K562 (cell line): ENCODE results near the gene SQOR. TPM values are rescaled to one million over a fixed set of nuclear protein-coding genes. Genes with fewer than 3 reads are reported as not detected.
A peak's percentile ranks its signal among the peaks of the same experiment; 100 is the strongest.

Source experiments
- ATAC-seq: fragments of 200-7000 bp; cut with Tn5 transposase; 3 replicates; pipeline ENCODE4 v1.9.1; 2020; ENCODE audit warnings: moderate library complexity
- BruUV-seq: library from RNA; stranded (reverse); fragments of 400-500 nt; replicated peaks from 2 replicates; lab custom pipeline; 2021; lab: Mats Ljungman, UMichigan
- CTCF ChIA-PET: fragments of 300-600 bp; formaldehyde crosslinking; extraction: SDS; loops from one replicate; lab custom pipeline; 2021; ENCODE audit warnings: low intra/inter-chr PET ratio; lab: Yijun Ruan, JAX
- POLR2A ChIA-PET: fragments of 300-600, 350-650 bp; sonication (Branson Sonifier 250); formaldehyde crosslinking; extraction: SDS; loops from one replicate; lab custom pipeline; 2021; ENCODE audit warnings: antibody characterized with exemption, inconsistent platforms; lab: Yijun Ruan, JAX
- DNase-seq, 4 experiments: peaks; one replicate each; pipeline versions ENCODE4 v3.0.0 to v3.0.0-alpha.2; 2011 to 2018; ENCODE audit warnings: low spot score in 3 of 4, mixed read lengths in 3 of 4; ENCODE audit errors: extremely low read depth in 1 of 4
- FAIRE-seq: peaks from 2 replicates; lab custom pipeline; 2011; peaks lifted over from hg19 to GRCh38; lab: Jason Lieb, UNC
- H2AFZ ChIP-seq: 2 replicates; pipeline ENCODE4 v1.6.0; 2011; ENCODE audit warnings: low read depth, low read length, control low read depth, inconsistent platforms
- H3K27ac ChIP-seq: fragments of 200-600 bp; 3 replicates; pipeline ENCODE4 v1.8.0; 2011; ENCODE audit warnings: low read depth, mild to moderate bottlenecking, control low read depth, inconsistent platforms, low read length, moderate library complexity, mixed read lengths; ENCODE audit errors: extremely low read depth
- H3K27me3 ChIP-seq, 2 experiments: fragments of 300-600 bp in 1 of 2; 2 replicates in 1 of 2; 3 replicates in 1 of 2; pipeline versions ENCODE4 v1.6.0 to v1.8.0; 2011; ENCODE audit warnings: inconsistent platforms in 2 of 2, low read length in 2 of 2, mild to moderate bottlenecking in 1 of 2, mixed read lengths in 1 of 2, moderate library complexity in 1 of 2; ENCODE audit not compliant: control insufficient read depth in 2 of 2, insufficient read depth in 2 of 2
- H3K36me3 ChIP-seq: fragments of 300-600 bp; 3 replicates; pipeline ENCODE4 v1.8.0; 2011; ENCODE audit warnings: mild to moderate bottlenecking, low read length, inconsistent platforms; ENCODE audit not compliant: control insufficient read depth, insufficient read depth
- H3K4me1 ChIP-seq, 2 experiments: fragments of 200-600 bp in 1 of 2; replicated peaks in 1 of 2; 2 replicates in 1 of 2; 3 replicates in 1 of 2; pipeline versions ENCODE4 v1.5.1 to v1.8.0; 2011; ENCODE audit warnings: inconsistent platforms in 2 of 2, low read length in 2 of 2, mild to moderate bottlenecking in 1 of 2, mixed read lengths in 1 of 2, moderate library complexity in 1 of 2; ENCODE audit not compliant: control insufficient read depth in 2 of 2, insufficient read depth in 2 of 2
- H3K4me2 ChIP-seq: 2 replicates; pipeline ENCODE4 v1.6.1; 2011; ENCODE audit warnings: low read length, control low read depth, inconsistent platforms, mixed read lengths; ENCODE audit not compliant: insufficient read depth
- H3K4me3 ChIP-seq: fragments of 200-600 bp; sonication (generic), shearing (Covaris generic); 2 replicates; pipeline ENCODE4 v1.5.1; 2016; ENCODE audit warnings: control low read depth, inconsistent platforms
- H3K79me2 ChIP-seq: fragments of 200-600 bp; 3 replicates; pipeline ENCODE4 v1.8.0; 2011; ENCODE audit warnings: low read length, inconsistent platforms; ENCODE audit not compliant: control insufficient read depth, insufficient read depth
- H3K9ac ChIP-seq, 2 experiments: 2 replicates each; pipeline versions ENCODE4 v1.6.0 to v1.6.1; 2011; ENCODE audit warnings: low read depth in 2 of 2, low read length in 2 of 2, control low read depth in 1 of 2, inconsistent platforms in 1 of 2, mild to moderate bottlenecking in 1 of 2, mixed read lengths in 1 of 2; ENCODE audit not compliant: insufficient read depth in 1 of 2
- H3K9me1 ChIP-seq: one replicate; pipeline ENCODE4 v1.6.0; 2011; ENCODE audit warnings: inconsistent platforms, mild to moderate bottlenecking, low read length, moderate library complexity; ENCODE audit not compliant: control insufficient read depth, insufficient read depth
- H3K9me3 ChIP-seq: replicated peaks from 2 replicates; pipeline ENCODE4 v1.5.1; 2011; ENCODE audit warnings: low read depth, low read length, inconsistent platforms; ENCODE audit not compliant: control insufficient read depth, insufficient read depth
- H4K20me1 ChIP-seq: replicated peaks from 2 replicates; pipeline ENCODE4 v1.6.1; 2011; ENCODE audit warnings: low read length, inconsistent platforms, mixed read lengths; ENCODE audit not compliant: control insufficient read depth, insufficient read depth
- ZNF699 ChIP-seq: fragments of 250-450 bp; sonication (Bioruptor Pico); IDR thresholded peaks from 2 replicates; pipeline ENCODE4 v1.8.0; 2021; ENCODE audit warnings: mild to moderate bottlenecking, moderate library complexity; ENCODE audit not compliant: insufficient replicate concordance
- WGBS: fragments of 100-300 bp; shearing (Covaris generic); methylation state at CpG from one replicate; pipeline ENCODE4 v1.1.6; 2016; ENCODE audit warnings: low coverage, mixed read lengths; ENCODE audit not compliant: insufficient coverage; ENCODE audit errors: missing lambda C conversion rate; 5-methylcytosine and 5-hydroxymethylcytosine counted together
- in situ Hi-C: fragments of 300-500 bp; cut with MboI; formaldehyde crosslinking; loops from 4 replicates; pipeline ENCODE4 v1.15.0; 2018; ENCODE audit warnings: inconsistent platforms, mixed read lengths
- intact Hi-C: fragments of 100-400 bp; cut with micrococcal nuclease; formaldehyde crosslinking; loops from 2 replicates; pipeline ENCODE4 v1.14.2; 2022
- polyA plus RNA-seq, 8 experiments: library from polyadenylated mRNA; depleted of rRNA in 4 of 8; stranded (reverse) in 5 of 8; unstranded in 3 of 8; fragments of >200 nt; fragmentation: Nextera tagmentation in 2 of 8; fragmentation: Illumina TruSeq in 1 of 8; extraction: Ambion mirVana in 2 of 8; extraction: Trizol in 1 of 8; gene quantifications; 2 replicates each; pipeline versions ENCODE4 v1.2.1 to v1.2.3, GENCODE V29; 2011 to 2014; ENCODE audit warnings: inconsistent platforms in 1 of 8, missing spikeins in 1 of 8
- total RNA-seq, 7 experiments: library from RNA; depleted of rRNA in 6 of 7; stranded (reverse); fragments of >200 nt in 6 of 7; fragmentation: Illumina TruSeq in 2 of 7; extraction: Trizol in 2 of 7; gene quantifications; 2 replicates each; pipeline versions ENCODE4 v1.2.1 to v1.2.3, GENCODE V29; 2011 to 2021; ENCODE audit warnings: low replicate concordance in 1 of 7
- TF ChIP-seq, protein P1 (sequence below), 2 experiments: IDR thresholded peaks; 2 replicates each; pipeline ENCODE4 v1.6.1; 2011; ENCODE audit warnings: borderline replicate concordance in 1 of 2, control low read depth in 1 of 2, low read depth in 1 of 2, low read length in 1 of 2, mild to moderate bottlenecking in 1 of 2, mixed read lengths in 1 of 2, moderate library complexity in 1 of 2; ENCODE audit not compliant: insufficient read depth in 1 of 2, insufficient read length in 1 of 2, poor library complexity in 1 of 2, severe bottlenecking in 1 of 2; ENCODE audit errors: extremely low read depth in 1 of 2

Gene SQOR
- total and polyA plus RNA-seq, 9 of the 15 experiments (the other 6 are each of a cell fraction or from before 2014, with no cell fraction given): 0.32 to 1.6 (median 1.1) TPM

GRCh38 chr15:45650889-45651525 is 16.2 kb downstream of the SQOR start:
- ChIA-PET POLR2A (interaction anchor here (0.6 to 1.5 kb wide), 3 partner anchors 12 to 486 kb away, joined by 3 to 5 read pairs (median 4); no protein-coding TSS in a partner anchor), CTCF (no interaction called here)
- no TSS peak for BruUV-seq
- no peaks in the 10 kb centered on the region for H4K20me1 ChIP-seq
- no peak overlapping the region for H3K27ac ChIP-seq
- FAIRE-seq: no peak
- H3K9me1 ChIP-seq: no peaks in the 10 kb centered on the region
- no peaks in the 10 kb centered on the region for H3K27me3 ChIP-seq
- no peaks in the 10 kb centered on the region for H3K9me3 ChIP-seq
- no peak overlapping the region for H3K9ac ChIP-seq
- no peak overlapping the region for H2AFZ ChIP-seq
- no peaks in the 10 kb centered on the region for H3K36me3 ChIP-seq
- intact Hi-C loops (no loop called here), in situ Hi-C loops (no loop called here)
- 27% methylated on average over 12 of the region's 35 CpGs for WGBS
- no peak for ATAC-seq
- H3K79me2 ChIP-seq: no peaks in the 10 kb centered on the region
- H3K4me1 ChIP-seq: no peaks in the 10 kb centered on the region; a peak in 2 of 5 replicates
- H3K4me2 ChIP-seq: no peak overlapping the region
- TF ChIP-seq, protein P1, sequence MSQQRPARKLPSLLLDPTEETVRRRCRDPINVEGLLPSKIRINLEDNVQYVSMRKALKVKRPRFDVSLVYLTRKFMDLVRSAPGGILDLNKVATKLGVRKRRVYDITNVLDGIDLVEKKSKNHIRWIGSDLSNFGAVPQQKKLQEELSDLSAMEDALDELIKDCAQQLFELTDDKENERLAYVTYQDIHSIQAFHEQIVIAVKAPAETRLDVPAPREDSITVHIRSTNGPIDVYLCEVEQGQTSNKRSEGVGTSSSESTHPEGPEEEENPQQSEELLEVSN (IDR thresholded peaks at IDR 0.05; ENCODE audit: borderline replicate concordance in 1 of 2, extremely low read depth in 1 of 2, insufficient read depth in 1 of 2, insufficient read length in 1 of 2, low read depth in 1 of 2, low read length in 1 of 2, poor library complexity in 1 of 2, severe bottlenecking in 1 of 2): peak in 1 of 2 experiments; percentile 20
- no peak for TF ChIP-seq ZNF699
- H3K4me3 ChIP-seq: no peak overlapping the region
- no peak for DNase-seq
